ENCODE data around the gene ABCC12.

DNA sequence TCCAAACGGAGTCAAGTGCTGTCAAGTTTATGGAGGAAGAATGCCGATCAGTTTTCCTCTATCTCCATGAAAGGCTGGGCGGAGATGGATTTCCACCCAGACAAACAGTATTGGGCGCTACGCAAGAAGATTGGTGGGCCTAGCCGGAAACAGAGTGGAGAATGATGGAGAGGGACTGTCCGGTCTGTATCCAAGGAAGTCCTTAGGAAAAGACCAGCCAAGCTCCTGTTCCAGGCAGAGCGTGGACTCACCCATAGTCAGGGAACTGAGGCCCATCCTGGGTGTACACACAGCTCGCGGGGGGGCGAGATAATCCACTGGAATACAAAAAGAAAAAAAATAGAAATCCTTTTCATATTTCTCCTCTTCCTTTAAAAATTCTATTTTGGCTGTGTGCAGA is 1.5 kb upstream of the ABCC12 start:
- TF ChIP-seq, protein P1, sequence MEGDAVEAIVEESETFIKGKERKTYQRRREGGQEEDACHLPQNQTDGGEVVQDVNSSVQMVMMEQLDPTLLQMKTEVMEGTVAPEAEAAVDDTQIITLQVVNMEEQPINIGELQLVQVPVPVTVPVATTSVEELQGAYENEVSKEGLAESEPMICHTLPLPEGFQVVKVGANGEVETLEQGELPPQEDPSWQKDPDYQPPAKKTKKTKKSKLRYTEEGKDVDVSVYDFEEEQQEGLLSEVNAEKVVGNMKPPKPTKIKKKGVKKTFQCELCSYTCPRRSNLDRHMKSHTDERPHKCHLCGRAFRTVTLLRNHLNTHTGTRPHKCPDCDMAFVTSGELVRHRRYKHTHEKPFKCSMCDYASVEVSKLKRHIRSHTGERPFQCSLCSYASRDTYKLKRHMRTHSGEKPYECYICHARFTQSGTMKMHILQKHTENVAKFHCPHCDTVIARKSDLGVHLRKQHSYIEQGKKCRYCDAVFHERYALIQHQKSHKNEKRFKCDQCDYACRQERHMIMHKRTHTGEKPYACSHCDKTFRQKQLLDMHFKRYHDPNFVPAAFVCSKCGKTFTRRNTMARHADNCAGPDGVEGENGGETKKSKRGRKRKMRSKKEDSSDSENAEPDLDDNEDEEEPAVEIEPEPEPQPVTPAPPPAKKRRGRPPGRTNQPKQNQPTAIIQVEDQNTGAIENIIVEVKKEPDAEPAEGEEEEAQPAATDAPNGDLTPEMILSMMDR (conservative IDR thresholded peaks at IDR 0.05): no peak
- no peak for TF ChIP-seq ZFX (IDR thresholded peaks at IDR 0.05)

All from C4-2B (cell line).